ENCODE data around the gene RCSD1.

GRCh38 chr1:167666416-167666815, 36.4 kb downstream of the RCSD1 start:
- TF ChIP-seq CTCF (IDR thresholded peaks at IDR 0.05) (no peak), POLR2A (IDR thresholded peaks at IDR 0.05) (no peak)

Measured in prostate gland (tissue), 2 donors.